ENCODE data around the gene ANKRD65. TPM values are rescaled to one million over a fixed set of nuclear protein-coding genes. Genes with fewer than 3 reads are reported as not detected.

Gene ANKRD65
- total and polyA plus RNA-seq, 2 donors (not counting 3 experiments of a cell fraction or from before 2014, with no cell fraction given), result 0.15 to 0.38 TPM

GRCh38 chr1:1433804-1434130 is 12.7 kb upstream of the ANKRD65 start:
- FAIRE-seq, result peak; percentile 55
- no peaks in the 10 kb centered on the region for H3K27me3 ChIP-seq (ENCODE audit: control insufficient read depth in 2 of 2, insufficient read depth in 2 of 2, low read length in 2 of 2)
- no peak overlapping the region for H3K4me3 ChIP-seq (replicated peaks in 1 of 3; ENCODE audit: insufficient read depth in 1 of 3, low read depth in 1 of 3, low read length in 3 of 3)
- no peaks in the 10 kb centered on the region for H3K9me3 ChIP-seq (replicated peaks; ENCODE audit: control insufficient read depth, insufficient read depth, low read length)
- no peaks in the 10 kb centered on the region for H3K36me3 ChIP-seq (ENCODE audit: control insufficient read depth in 2 of 2, extremely low read depth in 1 of 2, insufficient read depth in 2 of 2, low read length in 2 of 2)
- H3K27ac ChIP-seq (ENCODE audit: insufficient read depth, low read depth, low read length), result no peak overlapping the region
- intact Hi-C loops (cut with micrococcal nuclease) (loop anchor here (1.0 kb wide), 1 partner anchor 26 kb away; the partner anchor contains the start of gene MRPL20), dilution Hi-C loops (cut with MboI; ENCODE audit: extremely low pct_ligation_motif_present, low sequenced_read_pairs) (no loop called here)
- H3K4me1 ChIP-seq (ENCODE audit: control insufficient read depth, extremely low read depth, insufficient read depth, low read length), result peaks cover 19% of the 10 kb centered on the region
- H4K20me1 ChIP-seq (replicated peaks; ENCODE audit: control insufficient read depth, extremely low read depth, insufficient read depth, low read length), result no peaks in the 10 kb centered on the region
- H2AFZ ChIP-seq (ENCODE audit: low read depth, low read length), result peak overlapping the region; percentile 71
- TF ChIP-seq POLR2A (IDR thresholded peaks at IDR 0.05; ENCODE audit: low read depth, low read length) (no peak), EZH2 (IDR thresholded peaks at IDR 0.05; ENCODE audit: borderline replicate concordance, low read depth, low read length, severe bottlenecking) (no peak), MYC (IDR thresholded peaks at IDR 0.05; ENCODE audit: low read depth, low read length) (no peak), MAX (IDR thresholded peaks at IDR 0.05; ENCODE audit: insufficient read depth, insufficient read length) (no peak), FOS (IDR thresholded peaks at IDR 0.05; ENCODE audit: borderline replicate concordance, insufficient read depth, low read length) (no peak), JUN (IDR thresholded peaks at IDR 0.05; ENCODE audit: borderline replicate concordance, insufficient read depth, insufficient read length, low read depth) (no peak), GATA2 (IDR thresholded peaks at IDR 0.05; ENCODE audit: insufficient read depth, insufficient read length, low read depth, low read length) (no peak), POLR2AphosphoS5 (IDR thresholded peaks at IDR 0.05; ENCODE audit: insufficient read depth, low read depth, low read length) (no peak)
- TF ChIP-seq, protein P1, sequence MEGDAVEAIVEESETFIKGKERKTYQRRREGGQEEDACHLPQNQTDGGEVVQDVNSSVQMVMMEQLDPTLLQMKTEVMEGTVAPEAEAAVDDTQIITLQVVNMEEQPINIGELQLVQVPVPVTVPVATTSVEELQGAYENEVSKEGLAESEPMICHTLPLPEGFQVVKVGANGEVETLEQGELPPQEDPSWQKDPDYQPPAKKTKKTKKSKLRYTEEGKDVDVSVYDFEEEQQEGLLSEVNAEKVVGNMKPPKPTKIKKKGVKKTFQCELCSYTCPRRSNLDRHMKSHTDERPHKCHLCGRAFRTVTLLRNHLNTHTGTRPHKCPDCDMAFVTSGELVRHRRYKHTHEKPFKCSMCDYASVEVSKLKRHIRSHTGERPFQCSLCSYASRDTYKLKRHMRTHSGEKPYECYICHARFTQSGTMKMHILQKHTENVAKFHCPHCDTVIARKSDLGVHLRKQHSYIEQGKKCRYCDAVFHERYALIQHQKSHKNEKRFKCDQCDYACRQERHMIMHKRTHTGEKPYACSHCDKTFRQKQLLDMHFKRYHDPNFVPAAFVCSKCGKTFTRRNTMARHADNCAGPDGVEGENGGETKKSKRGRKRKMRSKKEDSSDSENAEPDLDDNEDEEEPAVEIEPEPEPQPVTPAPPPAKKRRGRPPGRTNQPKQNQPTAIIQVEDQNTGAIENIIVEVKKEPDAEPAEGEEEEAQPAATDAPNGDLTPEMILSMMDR (IDR thresholded peaks at IDR 0.05; ENCODE audit: extremely low read depth in 1 of 2, insufficient read depth in 1 of 2, low read depth in 1 of 2, low read length in 2 of 2), result no peak
- no peaks in the 10 kb centered on the region for H3K79me2 ChIP-seq (ENCODE audit: control insufficient read depth, insufficient read depth, low read length)
- DNase-seq (ENCODE audit: low read depth, low spot score), result peak; percentile 59
- ChIA-PET POLR2A (no interaction called here), CTCF (interaction anchor here (0.7 to 2.4 kb wide), 4 partner anchors 26 to 35 kb away, joined by 3 to 7 read pairs (median 4); partner anchors contain the start of genes CCNL2 and MRPL20)
- H3K4me2 ChIP-seq (ENCODE audit: insufficient read depth, low read length), result no peak overlapping the region
- no peaks in the 10 kb centered on the region for H3K9me1 ChIP-seq (replicated peaks; ENCODE audit: control insufficient read depth, extremely low read depth, insufficient read depth, low read length)
- BruUV-seq (replicated peaks), result no TSS peak
- no peak overlapping the region for H3K9ac ChIP-seq (replicated peaks; ENCODE audit: extremely low read depth, insufficient read depth, low read length)
